Activated gamma-delta T cell (primary cell): ENCODE results near the gene USPL1.

Experiments
- DNase-seq: peaks from one replicate; lab custom pipeline; 2025; lab: John Stamatoyannopoulos, UW

Gene USPL1

DNA sequence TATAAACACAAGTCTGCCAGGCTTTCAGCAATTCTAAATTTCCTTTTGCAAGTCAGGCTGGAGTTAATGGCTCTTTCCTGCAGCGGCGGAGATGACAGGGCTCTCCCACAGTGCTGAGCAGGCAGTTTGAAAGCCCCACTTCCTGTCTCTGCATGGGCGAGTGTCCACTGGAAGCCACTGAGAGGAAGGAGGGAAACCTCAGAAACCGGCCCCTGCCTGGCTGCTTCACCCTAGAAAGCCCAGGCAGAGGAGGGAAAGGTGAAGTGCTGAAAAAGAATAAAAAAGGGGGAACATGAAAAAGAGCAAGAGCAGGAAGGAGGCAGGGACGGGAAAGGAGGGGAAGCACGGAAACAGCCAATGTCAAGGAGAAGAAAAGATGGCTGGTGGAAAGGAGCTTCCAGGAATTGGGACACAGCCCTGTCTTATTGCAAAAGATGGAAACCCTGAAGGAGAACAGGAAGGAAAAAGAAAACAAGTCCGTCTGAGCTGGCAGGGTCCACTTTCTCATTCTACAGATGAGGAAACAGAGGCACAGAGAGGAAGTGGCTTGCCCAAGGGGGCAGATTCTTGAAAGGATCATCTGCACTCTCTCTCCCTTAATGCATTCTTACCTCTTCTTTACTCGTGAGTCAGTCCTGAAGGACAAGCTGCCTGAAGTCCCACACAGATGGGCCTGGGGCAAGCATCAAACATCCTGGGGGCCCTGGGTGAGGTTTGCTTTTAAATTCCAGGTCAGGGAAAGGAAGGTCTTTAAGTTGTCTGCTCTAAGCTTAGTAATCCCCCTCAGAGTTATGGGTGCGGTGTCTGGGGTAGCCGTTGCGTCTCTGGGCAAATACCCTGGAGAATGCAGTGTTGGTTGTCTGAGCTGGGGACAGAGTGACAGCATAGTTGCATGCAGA, 78.8 kb downstream of the USPL1 start:
- DNase-seq: no peak

GRCh38 chr13:30697177-30697953, 79.6 kb downstream of the USPL1 start:
- DNase-seq: no peak

DNA sequence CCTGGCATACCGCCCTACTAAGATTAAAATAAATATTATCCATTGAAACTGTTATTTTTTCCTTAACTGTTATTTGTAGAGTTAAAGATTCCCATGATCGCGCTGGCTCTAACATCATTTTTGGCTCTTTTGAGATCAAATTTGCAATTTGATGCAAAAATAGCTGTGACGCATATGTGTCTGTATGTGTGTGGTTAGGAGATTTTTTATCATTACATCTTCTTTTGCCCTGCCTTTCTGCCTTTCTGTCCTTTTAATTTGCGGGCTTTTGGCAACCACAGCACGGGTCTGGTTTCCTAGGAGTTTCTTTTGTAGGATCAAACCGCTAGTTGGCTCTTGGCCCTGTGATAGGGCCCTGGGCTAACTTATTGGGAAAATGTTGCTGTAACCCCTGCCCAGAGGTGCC, 80.3 kb downstream of the USPL1 start:
- no peak for DNase-seq

DNA sequence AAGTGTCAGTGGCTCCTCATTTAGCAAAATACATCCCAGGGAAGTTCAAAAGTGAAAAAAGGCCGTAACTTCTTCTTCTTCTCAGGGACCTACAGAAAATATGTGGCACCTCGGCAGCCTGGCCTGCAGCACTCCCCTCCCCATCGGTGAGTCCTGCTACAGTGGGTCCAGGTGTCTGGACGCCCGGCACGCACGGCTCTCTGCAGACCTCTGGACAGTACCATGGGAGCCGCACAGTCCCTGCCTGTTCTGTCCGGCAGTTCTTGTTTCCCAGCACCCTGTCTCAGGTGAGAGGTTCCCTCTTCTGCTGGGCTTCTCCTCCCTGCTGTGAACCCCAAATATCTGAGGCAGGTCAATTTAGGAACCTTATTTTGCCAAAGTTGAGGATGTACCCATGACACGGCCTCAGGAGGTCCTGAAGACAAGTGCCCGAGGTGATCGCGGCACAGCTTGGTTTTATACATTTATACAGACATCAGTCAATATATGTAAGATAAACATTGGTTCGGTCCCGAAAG, 80.8 kb downstream of the USPL1 start:
- no peak for DNase-seq

- DNase-seq: no peak
These were observed 82.6 kb downstream of the USPL1 start for GRCh38 chr13:30700364-30700763.

DNA sequence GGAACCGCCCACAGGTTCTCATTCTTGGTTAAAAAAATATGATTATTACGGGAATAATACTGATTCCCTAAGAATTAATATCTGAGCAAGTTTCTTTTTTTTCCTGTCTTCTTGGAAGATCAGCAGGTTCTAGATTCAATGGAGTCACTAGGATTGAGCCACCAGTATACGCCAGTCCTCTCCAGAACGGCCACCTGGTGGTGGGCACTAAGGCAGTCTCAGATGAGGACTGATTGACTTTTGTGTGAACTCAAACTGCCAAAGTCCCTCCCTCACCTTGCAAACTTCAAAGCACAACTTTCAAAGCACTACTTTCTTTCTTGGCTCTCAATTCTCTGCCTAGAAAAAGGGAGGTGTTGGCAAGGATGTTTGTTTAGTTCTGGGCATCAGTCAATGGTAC, 84.3 kb downstream of the USPL1 start:
- no peak for DNase-seq

- DNase-seq: no peak
These were observed 86.9 kb downstream of the USPL1 start for GRCh38 chr13:30704596-30704995.

- no peak for DNase-seq
These were observed 88.0 kb downstream of the USPL1 start for GRCh38 chr13:30705680-30706079.

DNA sequence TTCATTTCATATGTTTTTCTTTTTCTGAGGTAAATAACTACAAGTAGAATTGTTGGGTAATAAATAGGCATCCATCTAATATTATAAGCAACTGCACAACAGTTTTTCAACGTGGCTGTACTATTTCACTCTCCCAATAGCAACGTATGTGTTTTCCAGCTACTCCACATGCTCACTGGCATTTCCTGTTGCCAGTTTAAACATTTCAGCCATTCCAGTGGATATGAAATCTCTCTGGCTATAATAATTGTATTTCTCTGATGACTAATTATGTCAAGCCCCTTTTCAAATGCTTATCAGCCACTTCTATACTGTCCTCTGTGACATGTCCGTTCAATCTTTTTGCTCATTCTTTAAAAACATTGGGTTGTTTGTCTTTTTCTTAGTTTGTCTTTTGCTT, 90.8 kb downstream of the USPL1 start:
- no peak for DNase-seq
